Mammary epithelial cell (primary cell): ENCODE data around the gene NALF2.

Experiments used
- CTCF ChIP-seq, 2 donors: IDR thresholded peaks in 1 of 2; conservative IDR thresholded peaks in 1 of 2; 2 replicates each; pipeline ENCODE4 v1.5.1; 2011 to 2012; ENCODE audit warnings: inconsistent platforms in 2 of 2, low read length in 2 of 2, mild to moderate bottlenecking in 2 of 2, control low read depth in 1 of 2, low read depth in 1 of 2; ENCODE audit not compliant: insufficient read depth in 1 of 2; ENCODE audit errors: extremely low read depth in 1 of 2
- EZH2 ChIP-seq: IDR thresholded peaks from 2 replicates; pipeline ENCODE4 v1.6.1; 2012; ENCODE audit warnings: low read length, inconsistent platforms, borderline replicate concordance

- TF ChIP-seq EZH2 (no peak), CTCF (conservative IDR thresholded peaks at IDR 0.05 in 1 of 2, IDR thresholded peaks at IDR 0.05 in 1 of 2; ENCODE audit: extremely low read depth in 1 of 2, insufficient read depth in 1 of 2, low read depth in 1 of 2, low read length in 2 of 2) (no peak)
Measured at GRCh38 chrX:69552512-69552911, 48.4 kb downstream of the NALF2 start.
